Stimulated activated CD8-positive, alpha-beta memory T cell treated with anti-CD3 and anti-CD28 coated beads, Interleukin-7, amount 100 ng/mL, for 48 hours (primary cell): ENCODE data around the gene TBC1D10A.

Experiments
- DNase-seq, 2 donors: peaks; one replicate each; pipeline ENCODE4 v3.0.0-alpha.2; 2020; ENCODE audit warnings: low read depth in 1 of 2; ENCODE audit errors: extremely low read depth in 1 of 2

The TBC1D10A gene

DNA sequence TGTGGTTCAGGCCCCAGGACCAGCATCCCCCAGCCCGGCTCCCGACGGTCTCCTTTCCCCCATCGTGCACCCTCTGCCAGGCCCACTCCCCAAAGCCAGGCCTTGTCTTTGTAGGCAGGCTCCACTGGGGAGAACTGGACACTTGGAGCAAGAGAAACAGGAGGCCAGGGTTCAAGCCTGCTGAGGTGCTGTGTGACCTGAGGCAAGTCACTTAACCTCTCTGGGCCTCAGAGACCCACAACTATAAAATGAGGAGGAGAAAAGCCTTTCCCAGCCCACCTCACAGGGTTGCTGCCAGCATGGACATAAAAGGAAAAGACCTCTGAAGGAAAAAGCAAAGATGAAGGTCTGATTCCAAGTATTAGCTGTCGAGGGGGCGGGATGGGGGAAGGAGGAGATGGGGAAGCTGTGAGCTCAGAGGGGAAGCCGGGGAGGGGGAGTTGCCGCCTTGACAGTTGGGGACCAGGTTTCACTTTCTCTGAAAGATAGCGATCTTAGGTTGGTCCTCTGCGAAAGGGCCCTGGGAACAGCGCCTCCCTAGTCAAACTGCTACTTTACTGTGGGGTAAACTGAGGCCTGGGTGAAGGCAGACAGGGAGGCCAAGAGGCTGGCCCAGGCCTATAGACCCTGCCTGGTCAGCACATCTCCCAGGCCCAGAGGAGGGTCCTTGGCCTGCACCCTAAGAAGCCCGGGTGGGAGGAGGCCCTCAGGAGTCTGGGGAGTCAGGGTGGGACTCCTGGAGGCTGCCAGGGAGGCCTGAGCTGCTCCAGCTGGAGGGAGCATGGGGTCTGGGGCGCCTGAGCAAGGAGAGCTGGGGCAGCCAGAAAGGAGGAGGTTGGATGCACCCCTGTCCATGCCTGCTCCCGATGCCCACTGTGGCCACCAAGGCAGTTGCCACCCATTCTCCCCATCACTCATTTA is 59.1 kb downstream of the TBC1D10A start:
- DNase-seq = no peak

GRCh38 chr22:30266445-30267381 is 60.0 kb downstream of the TBC1D10A start, which contains the start of gene OSM:
OSM (minus strand) TSS chr22:30266851; CDS start chr22:30266799, 52 bp downstream.
- peak; percentile 75 to 86 for DNase-seq

GRCh38 chr22:30265823-30266444 is 60.8 kb downstream of the TBC1D10A start:
- DNase-seq = peak; percentile 71 to 87

DNA sequence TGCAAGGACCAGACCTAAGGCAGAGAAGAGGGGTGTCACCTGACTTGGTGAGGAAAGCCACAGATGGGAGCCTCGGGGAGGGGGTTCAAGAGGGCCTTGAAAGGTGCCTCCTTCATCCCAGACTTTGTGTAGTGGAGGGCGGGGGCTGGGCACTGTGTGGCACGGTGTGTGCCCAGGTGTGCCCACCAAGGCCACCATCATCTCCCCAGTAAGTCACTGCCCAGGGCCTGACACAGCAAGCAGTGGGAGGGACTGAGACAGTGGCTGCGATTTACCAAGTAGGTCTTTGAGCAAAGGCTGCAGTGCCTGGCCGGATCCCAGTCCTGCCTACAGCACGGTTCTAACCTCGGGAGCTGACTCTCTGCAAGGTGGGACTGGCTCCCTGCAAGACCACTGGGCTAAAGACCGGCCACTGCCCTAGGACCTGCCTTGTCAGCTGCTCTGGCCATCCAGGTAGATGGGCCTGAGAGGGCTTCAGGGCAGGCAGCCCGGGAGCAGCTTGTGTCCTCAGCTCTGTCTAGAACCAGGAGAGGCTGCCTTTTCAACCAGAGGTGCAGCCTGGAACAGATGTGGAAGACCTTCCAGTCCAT is 61.5 kb downstream of the TBC1D10A start:
- no peak for DNase-seq

DNA sequence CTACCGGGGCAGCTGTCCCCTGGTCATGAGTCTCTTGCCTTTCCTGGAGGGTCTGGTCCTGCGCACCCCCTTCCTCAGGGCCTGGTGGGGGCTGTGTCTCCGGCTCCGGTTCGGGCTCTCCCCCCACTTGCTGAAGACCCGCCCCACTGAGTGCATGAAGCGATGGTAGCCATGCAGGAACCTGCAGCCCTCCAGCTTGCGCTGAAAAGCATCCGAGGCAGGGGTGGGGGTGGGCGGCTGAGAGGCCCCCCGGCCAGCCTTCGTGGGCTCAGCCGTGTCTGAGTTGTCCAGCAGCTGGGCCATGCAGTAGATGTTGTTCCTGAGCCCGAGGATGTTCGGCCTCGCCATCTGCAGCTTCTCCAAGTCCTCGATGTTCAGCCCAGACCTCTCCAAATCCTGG is 62.9 kb downstream of the TBC1D10A start:
- no peak for DNase-seq

- peak in 1 of 2 donors; percentile 67 for DNase-seq
Observed at GRCh38 chr22:30262917-30263741, 63.6 kb downstream of the TBC1D10A start.

GRCh38 chr22:30262112-30262511 is 64.6 kb downstream of the TBC1D10A start:
- DNase-seq = no peak

DNA sequence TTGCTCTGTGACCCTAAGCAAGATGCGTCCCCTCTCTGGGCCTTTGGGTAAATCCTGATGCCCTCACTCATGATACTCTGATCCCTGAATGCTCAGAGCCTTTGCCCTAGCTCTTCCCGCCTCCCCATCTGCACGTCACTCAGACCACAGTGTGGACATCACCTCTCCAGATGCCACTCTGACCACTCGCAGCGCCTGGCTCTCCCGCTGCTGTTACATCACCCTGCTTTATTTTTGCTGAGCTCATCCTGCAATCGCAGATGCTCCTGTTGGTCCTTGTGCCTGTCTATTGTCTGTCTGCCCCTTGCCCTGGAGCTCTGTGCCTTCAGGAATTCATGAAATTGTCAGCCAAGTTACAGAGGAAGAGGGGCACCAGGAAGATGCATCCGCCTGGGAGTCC is 65.6 kb downstream of the TBC1D10A start:
- DNase-seq = no peak

GRCh38 chr22:30260682-30261081 is 66.1 kb downstream of the TBC1D10A start:
- no peak for DNase-seq

GRCh38 chr22:30260276-30260675 is 66.5 kb downstream of the TBC1D10A start:
- no peak for DNase-seq

- no peak for DNase-seq
Observed at GRCh38 chr22:30254314-30254713, 72.4 kb downstream of the TBC1D10A start.

- no peak for DNase-seq
Observed at GRCh38 chr22:30253205-30253852, 73.4 kb downstream of the TBC1D10A start.

GRCh38 chr22:30252411-30253204 is 74.1 kb downstream of the TBC1D10A start:
- no peak for DNase-seq

DNA sequence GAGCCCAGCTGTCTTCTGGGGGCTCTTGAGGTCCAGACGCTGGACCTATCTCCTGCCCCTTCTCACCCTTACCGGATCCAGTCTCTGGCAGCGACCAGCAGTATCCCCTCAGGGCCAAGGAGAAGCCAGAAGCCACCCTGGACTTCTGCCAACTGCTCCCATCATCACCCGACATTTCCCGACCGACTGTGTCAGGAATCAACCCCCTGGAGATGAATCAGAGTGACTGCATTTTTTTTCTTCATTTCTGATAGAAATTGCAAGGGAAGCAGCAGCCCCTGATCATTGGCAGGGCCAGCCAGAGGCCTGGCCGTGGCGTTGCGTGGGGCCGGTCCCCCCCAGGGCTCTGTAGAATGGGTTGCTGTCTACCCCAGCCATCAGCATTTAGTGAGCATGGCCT is 75.0 kb downstream of the TBC1D10A start:
- no peak for DNase-seq

DNA sequence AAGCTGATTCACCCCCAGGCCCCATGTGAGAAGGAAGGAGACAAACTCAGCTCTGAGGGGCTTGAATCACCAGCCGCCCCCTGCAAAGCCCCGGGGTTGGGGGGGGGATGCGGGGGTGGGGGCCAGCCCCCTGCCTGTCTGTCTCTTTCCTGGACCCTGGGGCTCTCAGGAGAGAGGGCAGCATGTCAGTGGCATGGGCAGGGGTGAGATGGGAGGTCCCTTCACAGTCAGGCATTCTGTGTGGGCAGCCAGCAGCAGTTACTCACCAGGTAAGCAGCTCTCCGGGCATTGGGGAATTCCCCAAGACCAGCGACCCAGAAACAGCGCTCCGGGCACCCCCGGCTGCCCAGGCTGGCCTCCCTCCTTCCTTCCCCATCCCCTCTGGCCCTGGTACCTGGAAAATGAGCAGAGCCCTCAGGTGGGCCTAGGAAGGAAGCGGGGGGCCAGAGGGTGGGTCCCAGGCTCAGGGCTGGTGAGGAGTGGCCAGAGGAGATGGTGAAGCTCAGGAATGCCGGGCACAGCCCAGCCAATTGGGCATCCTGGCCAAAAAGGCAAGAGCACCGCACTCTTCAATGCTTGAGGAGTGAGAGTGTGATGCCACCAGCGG is 76.0 kb downstream of the TBC1D10A start:
- no peak for DNase-seq

DNA sequence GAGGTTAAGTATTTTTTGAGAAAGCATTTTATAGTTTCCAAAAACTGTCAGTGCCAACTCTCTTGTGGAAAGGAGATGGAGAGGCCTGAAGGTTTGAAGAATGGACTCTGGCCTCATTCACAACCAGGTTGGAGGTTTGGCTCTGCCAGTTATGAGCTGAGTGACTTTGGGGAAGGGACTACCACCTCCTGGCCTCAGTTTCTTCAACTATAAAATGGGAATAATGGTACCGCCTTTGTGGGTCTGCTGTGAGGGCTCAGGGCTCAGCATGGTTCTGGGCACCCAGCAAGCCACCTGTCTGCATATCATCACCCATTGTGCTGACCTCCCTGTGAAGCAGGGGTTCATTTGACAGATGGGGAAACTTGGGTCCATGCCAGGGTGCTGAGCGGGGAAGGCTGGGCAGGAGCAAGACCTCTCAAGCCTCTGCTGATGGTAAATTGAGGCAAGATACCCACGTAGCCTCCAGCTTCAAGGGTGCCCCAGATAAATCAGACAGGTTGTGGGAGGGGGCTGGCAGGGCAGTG is 76.6 kb downstream of the TBC1D10A start:
- no peak for DNase-seq

DNA sequence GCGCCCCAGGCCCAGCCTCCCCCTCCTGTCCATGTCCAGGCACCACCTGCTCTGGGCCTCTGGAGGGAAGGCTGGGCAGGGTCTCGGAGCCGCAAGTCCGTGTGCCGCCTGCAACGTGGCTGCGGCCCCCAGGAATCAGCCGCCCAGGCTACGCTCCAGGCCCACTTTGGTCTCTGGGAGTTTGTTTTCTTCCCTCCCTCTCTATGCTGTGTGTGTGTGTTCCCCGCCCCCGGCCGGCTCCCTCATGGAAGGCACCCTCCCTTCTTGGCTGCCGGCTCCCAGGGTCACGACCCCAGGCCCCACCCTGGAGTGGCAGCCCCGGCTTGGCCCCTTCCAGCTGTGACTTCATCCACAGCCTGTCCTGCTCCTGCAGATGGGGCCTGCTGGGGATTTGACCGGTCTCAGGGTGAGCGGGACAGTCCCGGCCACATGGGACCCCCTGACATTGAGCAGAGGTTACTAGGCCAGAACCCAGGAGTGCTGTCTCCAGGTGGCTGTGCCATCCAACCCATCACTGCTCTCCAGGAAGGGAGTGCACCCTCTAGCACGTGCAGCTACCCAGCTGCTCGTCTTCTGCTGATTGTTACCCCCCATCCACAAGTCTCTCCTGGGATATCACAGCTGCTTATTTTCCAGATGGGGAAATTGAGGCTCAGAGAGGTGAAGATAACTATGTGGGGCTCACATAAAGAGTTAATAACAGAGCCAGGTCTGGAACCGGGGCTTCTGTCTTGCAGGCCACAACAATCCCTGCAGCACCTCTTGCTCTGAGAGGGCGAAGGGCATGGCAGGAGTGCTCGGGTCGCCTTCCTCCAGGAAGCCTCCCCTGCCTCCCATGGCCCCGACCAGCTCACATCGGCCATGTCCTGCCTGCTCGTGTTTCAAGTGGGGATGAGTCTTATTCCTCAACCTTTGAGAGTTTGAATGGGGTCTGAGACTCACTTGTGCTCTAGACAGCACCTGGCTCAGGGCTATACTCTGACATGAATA is 77.4 kb downstream of the TBC1D10A start:
- DNase-seq = no peak
